ENCODE measurements around the gene SEMA3C.

SEMA3C gene

GRCh38 chr7:80891259-80891544 is 27.6 kb downstream of the SEMA3C start:
- in situ Hi-C loops (cut with MboI; ENCODE audit: low pct_unique_long_range_greater_than_20kb, low sequenced_read_pairs, unreplicated experiment) = no loop called here
- no peak for TF ChIP-seq CTCF (IDR thresholded peaks at IDR 0.05; ENCODE audit: extremely low read depth, insufficient read depth, missing control alignments)
- DNase-seq (ENCODE audit: low spot score) = no peak

GRCh38 chr7:80890426-80891258 is 28.2 kb downstream of the SEMA3C start:
- in situ Hi-C loops (cut with MboI; ENCODE audit: low pct_unique_long_range_greater_than_20kb, low sequenced_read_pairs, unreplicated experiment) = no loop called here
- no peak for TF ChIP-seq CTCF (IDR thresholded peaks at IDR 0.05; ENCODE audit: extremely low read depth, insufficient read depth, missing control alignments)
- DNase-seq (ENCODE audit: low spot score) = no peak

GRCh38 chr7:80889525-80889924 is 29.3 kb downstream of the SEMA3C start:
- no peak for DNase-seq (ENCODE audit: low spot score)
- no peak for TF ChIP-seq CTCF (IDR thresholded peaks at IDR 0.05; ENCODE audit: extremely low read depth, insufficient read depth, missing control alignments)
- in situ Hi-C loops (cut with MboI; ENCODE audit: low pct_unique_long_range_greater_than_20kb, low sequenced_read_pairs, unreplicated experiment) = no loop called here

- TF ChIP-seq CTCF (IDR thresholded peaks at IDR 0.05; ENCODE audit: extremely low read depth, insufficient read depth, missing control alignments) = no peak
- in situ Hi-C loops (cut with MboI; ENCODE audit: low pct_unique_long_range_greater_than_20kb, low sequenced_read_pairs, unreplicated experiment) = no loop called here
- no peak for DNase-seq (ENCODE audit: low spot score)
Measured at GRCh38 chr7:80885757-80886156, 33.1 kb downstream of the SEMA3C start.

GRCh38 chr7:80884511-80885195 is 34.2 kb downstream of the SEMA3C start:
- in situ Hi-C loops (cut with MboI; ENCODE audit: low pct_unique_long_range_greater_than_20kb, low sequenced_read_pairs, unreplicated experiment) = no loop called here
- no peak for DNase-seq (ENCODE audit: low spot score)
- no peak for TF ChIP-seq CTCF (IDR thresholded peaks at IDR 0.05; ENCODE audit: extremely low read depth, insufficient read depth, missing control alignments)

GRCh38 chr7:80883154-80884025 is 35.5 kb downstream of the SEMA3C start:
- TF ChIP-seq CTCF (IDR thresholded peaks at IDR 0.05; ENCODE audit: extremely low read depth, insufficient read depth, missing control alignments) = no peak
- DNase-seq (ENCODE audit: low spot score) = no peak
- in situ Hi-C loops (cut with MboI; ENCODE audit: low pct_unique_long_range_greater_than_20kb, low sequenced_read_pairs, unreplicated experiment) = no loop called here

Measured in GM13977 (cell line).